GM19395 (cell line): ENCODE data around the gene DDX10.

ENCODE experiments used
- ATAC-seq: cut with Tn5 transposase; IDR thresholded peaks from one replicate; pipeline ENCODE4 v1.9.1; 2021; ENCODE audit warnings: mild to moderate bottlenecking, moderate library complexity; ENCODE audit not compliant: unreplicated experiment

DDX10 gene

DNA sequence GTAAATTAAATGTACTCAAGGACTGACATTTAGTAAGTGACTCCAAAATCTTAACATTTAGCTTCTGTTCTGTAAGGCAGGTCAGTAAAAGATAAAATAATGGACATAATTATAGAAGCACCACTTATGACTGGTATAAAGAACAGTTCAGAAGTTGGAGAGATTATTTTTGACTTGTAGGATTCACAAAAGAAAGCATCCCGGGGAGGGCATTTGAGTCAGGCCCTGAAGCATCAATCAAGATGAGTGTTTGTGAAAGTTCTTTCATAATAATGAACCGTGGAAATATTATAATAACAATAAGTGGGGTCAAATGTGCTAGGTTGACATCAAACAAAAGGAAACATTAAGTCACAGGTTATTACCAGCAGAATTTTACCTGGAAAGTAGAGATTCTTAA is 201.9 kb downstream of the DDX10 start:
- no peak for ATAC-seq

DNA sequence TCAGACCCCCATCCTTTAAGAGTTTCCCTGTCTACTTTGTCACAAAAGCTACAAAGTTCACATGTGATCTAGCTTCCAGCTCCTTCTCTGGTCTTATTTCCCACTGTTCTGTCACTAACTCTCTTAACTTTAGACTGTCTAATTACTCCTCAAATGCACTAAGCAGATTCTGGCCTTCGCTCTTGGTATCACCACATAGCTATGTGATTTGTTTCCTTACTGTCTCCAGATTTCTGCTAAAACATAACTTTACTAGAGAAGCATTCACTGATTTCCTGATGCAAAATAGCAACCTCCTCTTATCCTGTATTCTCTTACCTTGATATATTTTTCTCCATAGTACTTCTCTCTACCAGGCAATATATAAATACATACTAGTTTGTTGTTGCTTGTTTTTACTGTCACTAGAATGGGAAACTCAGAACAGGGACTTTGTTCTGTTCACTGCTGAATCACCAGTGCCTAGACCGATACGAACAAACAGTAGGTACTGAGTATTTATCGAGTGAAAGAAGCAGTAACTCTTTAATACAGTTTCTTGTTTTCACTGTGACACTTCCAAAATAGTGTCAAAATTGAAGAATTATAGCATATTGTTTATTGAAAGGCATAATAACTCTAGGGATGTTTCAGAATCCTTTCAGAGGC is 205.6 kb downstream of the DDX10 start:
- no peak for ATAC-seq

DNA sequence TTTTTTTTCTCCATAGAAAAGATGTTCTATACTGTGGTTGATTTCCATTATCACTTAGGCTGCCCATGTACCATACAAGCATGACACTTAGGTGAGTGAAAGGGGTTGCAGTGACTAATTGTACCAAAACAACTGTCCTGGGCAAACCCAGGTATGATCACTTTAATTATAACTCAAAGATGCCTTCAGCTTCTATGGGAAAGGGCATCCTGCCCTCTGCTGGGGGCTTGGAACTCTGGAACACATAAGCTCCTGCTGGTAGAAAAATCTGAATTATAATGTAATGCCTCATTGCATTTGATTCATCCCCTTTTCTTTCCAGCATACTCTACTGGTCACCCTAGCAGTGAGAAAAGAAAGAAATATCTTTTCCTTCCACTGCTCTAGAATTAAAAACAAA is 206.3 kb downstream of the DDX10 start:
- ATAC-seq = no peak

DNA sequence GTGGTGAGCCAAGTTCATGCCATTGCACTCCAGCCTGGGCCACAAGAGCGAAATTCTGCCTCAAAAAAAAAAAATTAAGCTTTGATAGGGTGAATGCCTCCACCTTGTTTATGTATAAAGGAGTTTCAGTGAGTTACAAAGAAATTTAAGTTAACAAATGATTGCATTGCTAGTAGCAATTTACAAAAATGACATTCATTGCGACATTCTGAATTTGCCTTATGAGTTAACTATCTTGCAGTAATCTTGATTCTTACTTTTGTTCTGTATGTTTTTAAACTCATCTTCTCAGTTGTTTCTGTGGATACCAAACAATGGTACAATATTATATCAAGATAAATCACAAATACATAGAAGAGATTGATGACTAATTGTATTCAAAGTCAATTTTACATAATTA is 207.0 kb downstream of the DDX10 start:
- ATAC-seq = no peak

DNA sequence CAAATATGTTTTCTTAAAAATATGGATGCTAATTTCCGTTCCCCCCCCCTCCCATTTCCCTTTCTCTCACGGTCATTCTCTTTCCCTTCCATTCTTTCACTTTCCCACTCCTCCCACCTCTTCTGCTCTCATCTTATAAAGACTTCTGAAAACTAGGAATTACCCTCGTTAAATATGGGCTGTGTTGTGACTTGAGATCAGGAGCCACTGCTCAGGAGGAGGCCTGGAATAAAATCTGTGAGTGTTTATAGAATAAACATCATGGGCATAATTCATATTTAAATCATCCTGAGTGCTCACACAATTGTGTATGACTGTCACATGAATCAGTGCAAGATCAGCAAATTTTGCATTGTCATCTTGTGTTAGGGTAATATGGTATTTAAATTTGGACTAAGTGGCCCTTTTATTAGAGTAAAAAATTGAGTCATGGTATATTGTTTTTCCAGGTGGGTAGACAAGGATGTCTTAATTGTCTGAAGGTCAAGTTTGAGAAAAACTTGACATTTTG is 208.0 kb downstream of the DDX10 start:
- ATAC-seq = no peak

DNA sequence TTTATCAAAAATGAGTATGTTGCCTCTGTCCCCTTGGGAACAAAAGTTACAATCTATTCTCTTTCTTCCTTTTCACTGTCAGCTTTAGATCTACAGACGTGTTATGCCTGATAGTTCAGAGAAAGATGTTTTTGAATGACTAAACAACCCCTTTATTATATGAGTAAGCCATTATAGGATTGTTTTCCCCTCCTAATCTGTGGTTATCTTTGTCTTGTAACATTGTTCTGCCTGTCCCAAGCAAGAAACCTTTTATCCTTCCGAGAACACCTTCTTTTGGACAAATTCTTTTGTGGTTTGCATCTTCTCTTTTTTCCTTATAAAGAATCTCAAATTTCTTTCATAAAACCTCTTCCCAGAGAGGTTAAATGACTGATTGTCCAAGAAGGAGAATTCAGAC is 208.4 kb downstream of the DDX10 start:
- no peak for ATAC-seq

DNA sequence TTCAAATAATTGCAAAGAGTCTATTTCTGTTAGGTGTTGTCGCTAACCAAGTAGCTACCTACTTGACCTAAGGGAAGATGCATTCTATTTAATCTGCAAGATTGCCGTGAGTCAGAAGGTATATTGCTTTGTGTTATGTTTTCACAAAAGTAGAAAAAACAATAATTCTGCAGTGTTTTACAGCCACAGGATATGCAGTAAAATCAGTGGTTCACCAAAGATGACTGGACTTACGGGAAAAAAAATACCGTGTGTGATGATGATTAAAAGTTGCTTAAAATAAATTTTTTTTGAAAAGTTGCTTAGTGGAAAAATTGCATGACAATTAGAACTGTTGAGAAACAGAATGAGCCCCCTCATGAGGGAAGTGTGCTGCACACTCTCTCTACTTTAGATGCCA is 209.1 kb downstream of the DDX10 start:
- no peak for ATAC-seq

DNA sequence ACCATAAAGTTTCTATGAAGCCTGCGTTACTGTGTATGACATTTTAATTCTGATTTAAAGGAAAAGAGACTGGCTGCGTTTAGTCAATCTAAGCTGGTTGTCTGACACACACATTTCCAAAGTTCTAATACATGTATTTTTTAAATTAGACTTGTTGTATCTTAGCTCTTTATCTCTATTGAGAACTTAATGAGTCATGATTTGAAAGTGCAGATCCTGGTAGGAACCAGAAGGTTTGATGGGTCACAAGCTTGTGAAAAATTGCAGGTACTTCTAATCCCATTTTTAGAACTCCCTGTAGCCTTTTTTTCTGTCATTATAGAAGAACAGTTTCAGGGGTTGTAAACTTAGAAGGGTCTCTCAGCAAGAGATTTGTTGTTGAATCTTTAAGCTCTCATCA is 210.3 kb downstream of the DDX10 start:
- no peak for ATAC-seq

DNA sequence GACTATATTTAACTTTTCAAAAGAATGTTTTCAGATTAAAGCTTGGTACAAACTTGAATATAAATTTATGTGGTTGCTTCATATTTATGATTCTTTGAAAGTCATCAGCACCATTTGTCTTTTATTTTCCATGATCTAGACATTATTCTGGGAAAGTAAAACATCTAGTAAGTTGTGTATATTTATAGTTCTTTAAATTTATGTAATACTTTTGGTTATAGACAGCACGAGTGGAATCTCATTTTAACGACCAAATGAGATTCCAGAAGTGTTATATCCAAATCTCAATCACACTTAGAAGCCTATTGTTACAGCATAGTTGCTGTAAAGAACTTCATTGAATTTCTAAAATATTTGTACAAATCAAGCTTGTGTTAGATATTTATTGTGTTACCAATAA is 212.3 kb downstream of the DDX10 start:
- ATAC-seq = no peak

DNA sequence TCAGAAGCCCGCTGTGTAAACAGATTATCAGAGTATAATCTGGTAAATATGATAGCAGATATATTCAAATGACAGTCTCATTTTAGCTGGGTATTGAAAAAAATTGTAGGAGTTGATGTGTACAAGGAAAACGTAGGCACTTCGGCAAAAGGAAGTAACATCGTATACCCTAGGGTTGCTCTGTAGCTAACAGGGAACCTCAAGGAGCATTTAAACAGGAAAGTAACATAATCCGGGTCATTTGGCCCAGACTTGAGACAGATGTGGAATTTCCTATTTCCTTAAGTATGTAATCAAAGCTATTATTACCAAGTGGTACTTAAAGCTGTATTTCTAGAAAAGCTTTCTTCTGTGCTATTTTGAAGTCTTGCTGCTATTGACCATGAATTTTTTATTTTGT is 215.6 kb downstream of the DDX10 start:
- ATAC-seq = no peak

DNA sequence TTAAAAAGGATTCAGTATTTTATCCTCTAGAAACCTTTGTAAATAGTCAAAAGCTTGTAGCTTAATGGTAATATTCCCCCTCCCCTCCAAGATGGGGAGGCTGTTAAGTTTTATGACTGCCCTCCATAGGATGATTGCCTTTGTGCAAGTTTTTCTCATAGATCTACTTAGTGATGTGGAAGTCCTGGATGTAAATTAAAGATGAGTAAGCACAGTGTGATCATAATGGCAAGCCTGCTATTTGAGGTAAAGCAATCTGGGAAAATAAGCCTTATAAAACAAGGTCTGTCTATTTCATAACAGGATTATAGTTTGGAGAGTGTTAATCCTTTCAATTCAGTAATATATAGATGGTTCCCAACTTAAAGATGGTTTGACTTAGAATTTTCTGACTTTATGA is 216.3 kb downstream of the DDX10 start:
- ATAC-seq = no peak

DNA sequence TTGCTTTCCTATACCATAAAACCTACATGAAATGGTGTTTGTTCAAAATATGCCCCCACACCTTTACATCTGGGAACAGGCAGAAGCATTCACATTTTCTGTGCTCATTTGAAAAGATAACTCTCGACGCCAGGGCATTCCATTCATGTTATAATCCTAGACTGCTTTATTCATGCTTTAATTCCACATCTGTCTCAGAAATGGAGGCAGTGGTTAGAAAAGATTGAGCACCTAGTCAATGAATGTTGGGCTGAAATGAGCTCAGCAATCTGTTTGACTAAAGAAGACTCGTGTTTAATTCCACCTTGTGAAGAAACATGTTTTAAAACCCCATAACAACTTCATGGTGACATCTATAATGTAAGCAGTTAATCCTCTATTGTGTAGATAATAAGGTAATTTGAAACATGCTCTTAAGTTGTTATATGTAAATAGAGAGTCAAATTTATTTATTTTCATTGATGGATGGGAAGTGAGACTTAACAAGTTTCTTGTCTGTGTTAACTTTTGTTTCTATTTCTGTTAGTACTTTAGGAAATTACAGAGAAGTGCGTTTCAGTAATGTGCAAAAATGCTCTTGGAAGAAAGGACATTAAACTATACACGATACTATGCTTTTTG is 217.5 kb downstream of the DDX10 start:
- no peak for ATAC-seq

DNA sequence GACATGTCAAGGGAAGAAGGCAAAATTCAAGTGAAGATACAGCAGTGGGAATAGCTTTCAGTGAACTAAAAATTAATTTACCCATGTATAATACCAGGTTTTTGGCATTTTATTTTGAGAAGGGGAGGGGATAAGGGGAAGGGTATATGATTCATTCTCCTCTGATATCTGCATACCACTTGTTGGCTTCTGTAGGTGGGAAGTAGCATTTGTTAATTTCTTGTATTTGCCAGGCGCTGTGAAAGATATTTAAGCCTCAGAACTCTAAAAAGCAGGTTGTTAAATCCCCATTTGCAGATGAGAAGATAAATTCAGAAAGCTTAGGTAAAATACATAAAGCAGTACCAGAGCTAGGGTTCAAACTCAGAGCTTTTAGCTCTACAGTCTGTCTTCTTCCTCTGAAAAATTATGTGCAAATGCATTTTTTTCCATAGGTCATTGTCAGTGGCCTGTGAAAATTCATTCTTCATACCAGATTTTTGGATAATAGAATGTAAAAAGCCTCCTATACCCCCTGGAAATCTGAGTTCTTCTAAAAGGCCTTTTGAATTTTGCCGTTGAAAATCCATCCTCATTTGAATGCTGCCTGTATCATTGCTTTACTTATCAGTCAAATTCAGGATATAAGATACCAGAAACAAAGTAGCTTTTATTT is 221.3 kb downstream of the DDX10 start:
- ATAC-seq = no peak

DNA sequence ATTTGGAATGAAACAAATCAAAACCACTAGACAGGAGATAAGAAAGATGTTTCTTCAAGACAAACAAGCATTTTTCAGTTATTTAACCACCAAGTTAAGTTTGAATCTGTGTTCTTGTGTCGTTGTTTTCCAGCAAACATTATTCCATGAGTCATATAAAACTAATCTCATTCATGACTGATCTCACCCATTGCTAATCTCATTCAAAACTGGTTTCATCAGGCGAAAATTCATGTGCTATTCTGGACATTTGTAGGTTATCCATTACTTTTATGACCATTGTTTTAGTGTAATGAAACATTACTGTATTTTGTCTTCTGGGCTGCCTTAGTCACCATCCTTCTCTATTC is 221.8 kb downstream of the DDX10 start:
- no peak for ATAC-seq

DNA sequence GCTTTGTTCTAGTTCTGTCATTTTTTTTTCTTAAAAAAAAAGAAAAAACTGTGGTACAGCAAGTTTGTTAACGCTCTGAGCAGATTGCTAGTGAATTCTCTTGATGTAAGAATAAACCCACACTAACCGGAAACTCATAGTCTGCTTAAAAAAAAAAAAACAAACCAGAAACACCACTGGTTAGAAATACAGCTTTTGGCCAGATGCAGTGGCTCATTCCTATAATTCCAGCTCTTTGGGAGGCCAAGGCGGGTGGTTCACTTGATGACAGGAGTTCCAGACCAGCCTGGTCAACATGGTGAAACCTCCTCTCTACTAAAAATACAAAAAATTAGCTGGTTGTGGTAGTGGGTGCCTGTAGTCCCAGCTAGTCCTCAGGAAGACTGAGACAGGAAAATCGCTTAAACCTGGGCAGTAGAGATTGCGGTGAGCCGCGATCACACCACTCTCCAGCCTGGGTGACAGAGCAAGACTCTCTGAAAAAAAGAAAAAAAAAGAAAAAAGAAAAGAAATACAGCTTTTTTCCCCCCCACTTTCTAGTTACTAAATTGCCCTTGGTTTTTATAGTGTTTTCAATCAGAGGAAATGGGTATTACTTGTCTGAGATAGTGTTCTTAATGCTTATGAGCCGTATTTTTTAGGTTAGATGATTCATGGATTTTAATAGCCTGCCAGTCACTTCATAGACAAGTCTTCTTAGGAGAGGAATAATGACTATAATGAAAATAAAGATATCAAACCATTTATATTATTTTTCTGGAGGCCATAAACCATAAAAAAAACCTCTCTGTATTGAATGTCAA is 222.8 kb downstream of the DDX10 start:
- ATAC-seq = no peak

DNA sequence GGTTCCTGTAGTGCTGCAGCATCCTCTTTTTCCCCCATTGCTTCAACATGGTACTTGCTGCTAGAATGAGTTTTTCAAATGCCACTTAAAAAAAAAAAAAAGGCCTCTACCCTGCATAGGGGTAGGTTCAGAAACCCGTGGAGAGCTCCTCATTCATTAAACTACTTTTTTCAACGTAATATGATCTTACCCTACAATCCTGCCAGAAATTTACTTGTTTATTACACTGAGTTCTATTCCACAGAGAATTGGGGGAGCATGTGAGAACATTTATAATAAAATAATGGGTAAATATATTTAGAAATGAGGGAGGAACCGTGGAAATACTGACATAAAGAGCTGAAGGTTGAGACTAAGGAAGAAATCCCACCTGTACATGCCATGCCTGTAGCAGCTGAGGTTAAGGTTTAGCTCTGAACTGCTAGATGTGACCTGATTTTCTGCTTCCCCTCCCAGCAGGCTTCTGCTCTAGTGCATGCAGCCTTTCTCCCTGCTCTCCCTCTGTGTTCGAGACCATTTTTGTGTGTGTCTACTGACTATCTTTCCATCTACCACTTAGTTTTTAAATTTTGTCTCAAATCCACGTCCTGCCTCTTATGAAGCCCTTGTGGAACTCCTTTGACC is 225.7 kb downstream of the DDX10 start:
- ATAC-seq = no peak

DNA sequence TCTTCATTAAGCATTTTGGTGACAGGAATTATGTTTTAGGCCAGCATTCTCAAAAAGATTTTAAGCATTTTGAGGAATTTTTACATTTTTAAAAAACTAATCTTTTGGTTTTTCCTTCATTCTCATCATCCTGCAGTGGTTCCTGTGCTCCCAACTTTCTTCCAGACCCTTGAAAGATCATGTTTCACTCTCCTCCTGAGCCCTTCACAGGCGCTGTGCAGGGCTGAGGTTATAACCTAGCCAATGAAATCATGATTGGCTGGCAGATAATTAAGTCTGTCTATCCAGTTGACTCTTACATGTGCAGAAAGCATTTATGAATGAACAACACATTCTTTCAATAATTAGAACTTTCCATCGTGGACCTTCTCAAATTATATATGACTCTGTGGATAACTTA is 226.3 kb downstream of the DDX10 start:
- no peak for ATAC-seq

DNA sequence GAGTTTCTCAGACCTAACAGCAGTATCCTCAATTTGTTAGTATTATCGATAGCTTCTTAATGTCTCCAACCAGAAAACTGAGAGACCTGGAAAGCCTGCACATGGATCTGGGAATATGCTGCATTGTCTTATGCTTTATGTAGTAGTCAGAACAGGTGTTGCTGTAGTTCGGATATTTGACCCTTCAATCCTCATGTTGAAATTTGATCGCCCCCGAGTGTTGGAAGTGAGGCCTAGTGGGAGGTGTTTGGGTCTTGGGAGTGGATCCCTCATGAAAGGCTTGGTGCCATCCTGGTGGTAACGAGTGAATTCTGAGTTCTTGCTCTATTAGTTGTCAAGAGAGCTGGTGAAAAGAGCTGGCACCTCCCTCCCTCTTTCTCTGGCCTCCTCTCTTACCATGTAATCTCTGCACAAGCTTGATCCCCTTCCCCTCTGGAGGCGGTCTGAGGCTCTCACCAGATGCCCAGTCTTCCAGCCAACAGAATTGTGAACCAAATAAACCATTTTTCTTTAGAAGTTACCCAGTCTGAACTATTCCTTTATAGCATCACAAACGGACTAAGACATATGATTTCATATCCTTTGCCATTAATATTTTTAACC is 227.1 kb downstream of the DDX10 start:
- ATAC-seq = no peak

DNA sequence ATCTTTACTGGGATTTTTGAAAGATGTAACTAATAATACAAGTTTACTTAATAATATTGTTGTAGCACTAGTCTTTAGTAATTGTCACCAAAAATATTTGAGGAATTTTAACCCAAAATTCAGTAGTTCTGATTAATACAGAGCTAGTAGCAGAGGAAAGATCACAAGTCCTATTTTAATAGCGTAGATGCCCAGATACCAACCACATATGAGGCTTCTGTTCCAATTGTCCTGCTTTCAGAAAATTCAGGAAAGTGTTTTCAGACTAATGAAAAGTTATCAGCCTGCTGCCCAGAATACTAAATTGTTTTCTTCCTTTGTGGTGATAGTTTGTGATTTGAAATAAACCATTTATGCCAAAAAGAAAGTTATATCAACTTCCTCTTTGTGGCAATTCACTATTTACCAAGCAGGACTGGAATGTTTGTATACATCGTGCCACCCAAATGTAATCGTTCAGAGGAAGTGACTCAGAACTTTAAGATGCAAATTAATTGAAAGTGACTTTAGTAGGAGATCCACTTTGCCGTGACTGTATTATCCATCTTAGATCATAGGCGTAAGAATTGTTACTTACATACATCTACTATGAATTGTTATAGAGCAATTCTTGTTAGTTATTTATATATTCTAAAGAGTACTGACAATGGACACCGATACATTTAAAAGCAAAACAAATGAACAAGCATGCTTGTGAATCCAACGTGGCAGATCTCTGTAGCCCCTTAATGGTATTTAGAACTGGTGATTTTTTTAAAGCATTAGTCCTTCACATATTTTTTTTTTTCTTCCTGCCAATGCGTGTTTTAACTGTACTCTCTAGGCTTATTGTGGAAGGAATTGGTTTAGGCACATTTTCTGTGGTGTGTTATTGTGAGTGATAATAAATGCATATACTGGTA is 231.0 kb downstream of the DDX10 start:
- peak; percentile 67 for ATAC-seq

DNA sequence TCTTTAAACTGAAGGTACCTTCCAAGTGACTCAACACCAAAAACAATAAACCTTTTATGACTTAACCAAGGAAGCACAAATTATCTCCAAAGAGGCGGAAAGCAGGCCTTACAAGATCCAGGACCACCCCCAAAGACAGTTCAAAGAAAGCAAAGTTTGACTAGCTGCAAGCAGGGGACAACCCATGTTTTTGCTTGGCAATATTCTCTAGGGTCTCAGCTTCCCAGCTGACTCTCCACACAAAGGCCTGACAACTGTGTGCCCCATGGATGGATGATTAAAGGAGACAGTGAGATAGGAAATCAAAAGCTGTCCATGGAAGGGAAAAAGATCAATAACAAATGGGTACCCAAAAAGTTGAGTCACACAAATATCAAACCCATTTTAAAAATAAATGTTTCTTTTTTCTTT is 232.2 kb downstream of the DDX10 start:
- ATAC-seq = no peak
